K562 (cell line): ENCODE measurements around the gene ASPHD1.

Experiments
- ETS1 ChIP-seq: conservative IDR thresholded peaks from 2 replicates; pipeline ENCODE4 v1.6.1; 2011; ENCODE audit warnings: low read depth, mild to moderate bottlenecking, low read length; ENCODE audit not compliant: control insufficient read depth
- HDAC6 ChIP-seq: IDR thresholded peaks from 2 replicates; pipeline ENCODE4 v1.6.1; 2012; ENCODE audit warnings: low read depth, mild to moderate bottlenecking, control low read depth, inconsistent platforms, low read length, moderate library complexity
- IRF1 ChIP-seq: sonication (generic); formaldehyde crosslinking; IDR thresholded peaks from 2 replicates; pipeline ENCODE4 v1.8.0; 2022; ENCODE audit warnings: missing genetic modification reagents, mild to moderate bottlenecking, borderline replicate concordance
- MTA2 ChIP-seq: fragments of 450-650 bp; IDR thresholded peaks from 2 replicates; pipeline ENCODE4 v1.6.1; 2016; ENCODE audit warnings: low read depth

- TF ChIP-seq ETS1 (no peak), MTA2 (no peak), IRF1 (CRISPR knock-in tag) (no peak), HDAC6 (no peak)
Measured at GRCh38 chr16:29906520-29907244, 6.4 kb downstream of the ASPHD1 start.
